SHP77 (cell line): ENCODE results near the gene AIM2.
"Not testable (repeated sequence)": the region's sequence is repeated elsewhere in the genome, so short reads cannot be mapped to it uniquely, and the experiment has no call there.

Experiments
- DNase-seq, 2 experiments: peaks; one replicate each; lab custom pipeline; 2025; lab: John Stamatoyannopoulos, UW

AIM2 gene, protein sequence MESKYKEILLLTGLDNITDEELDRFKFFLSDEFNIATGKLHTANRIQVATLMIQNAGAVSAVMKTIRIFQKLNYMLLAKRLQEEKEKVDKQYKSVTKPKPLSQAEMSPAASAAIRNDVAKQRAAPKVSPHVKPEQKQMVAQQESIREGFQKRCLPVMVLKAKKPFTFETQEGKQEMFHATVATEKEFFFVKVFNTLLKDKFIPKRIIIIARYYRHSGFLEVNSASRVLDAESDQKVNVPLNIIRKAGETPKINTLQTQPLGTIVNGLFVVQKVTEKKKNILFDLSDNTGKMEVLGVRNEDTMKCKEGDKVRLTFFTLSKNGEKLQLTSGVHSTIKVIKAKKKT

DNA sequence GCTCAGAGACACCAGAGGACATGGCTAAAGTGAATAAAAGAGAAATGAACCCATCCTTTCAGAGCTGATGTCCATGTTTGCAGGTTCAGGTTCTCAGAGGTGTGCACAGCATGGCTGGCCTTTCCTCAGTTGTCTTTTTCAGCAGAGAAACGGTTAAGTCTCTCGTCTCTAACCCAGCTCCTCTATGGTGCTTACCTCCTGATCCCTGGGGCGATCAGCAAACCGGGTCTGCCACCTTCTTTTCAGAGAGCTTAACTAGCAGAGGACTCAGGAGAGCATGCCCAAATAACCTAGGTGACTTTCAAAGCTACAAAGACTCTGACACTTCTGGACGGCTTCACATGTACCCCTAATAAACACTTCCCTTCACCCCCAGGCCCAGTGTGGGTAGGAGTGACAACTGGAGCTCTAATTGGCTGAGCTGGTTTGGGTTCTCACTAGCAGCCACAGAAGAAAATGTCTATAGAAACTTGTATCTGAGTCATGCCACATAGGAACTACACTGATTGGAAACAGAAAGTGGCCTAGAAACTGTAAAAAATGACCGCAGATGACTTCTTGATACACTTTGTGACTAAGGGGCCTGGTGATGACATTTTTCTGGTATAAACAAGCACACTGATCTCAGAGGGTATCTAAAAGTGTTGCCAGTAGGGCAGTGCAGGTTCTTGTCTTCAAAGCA lies at the start of gene AIM2:
Gene AIM2, minus strand, starts transcription at position 329 of the 682 bp plus-strand sequence. CDS start 3,267 bp downstream, outside the sequence.
- no peak for DNase-seq

DNA sequence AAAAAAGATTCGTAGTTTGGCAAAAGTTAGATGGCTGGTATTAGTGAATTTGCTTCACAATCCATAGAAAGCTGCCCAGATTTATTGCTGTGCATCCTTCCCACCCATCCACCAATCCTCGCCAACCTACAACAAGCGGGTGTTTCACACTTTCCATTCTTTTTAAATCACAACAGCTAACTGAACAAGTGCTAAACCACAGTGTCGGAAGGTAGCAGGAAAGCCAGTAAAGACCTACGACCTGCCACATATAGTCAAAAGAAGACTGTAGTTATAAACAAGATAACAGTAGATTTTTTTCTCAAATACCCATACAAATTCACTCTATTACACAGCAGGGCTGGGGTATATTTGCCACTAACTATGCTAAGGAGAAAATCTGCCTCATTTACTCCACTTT lies 47.0 kb upstream of the AIM2 start:
- no peak for DNase-seq

DNA sequence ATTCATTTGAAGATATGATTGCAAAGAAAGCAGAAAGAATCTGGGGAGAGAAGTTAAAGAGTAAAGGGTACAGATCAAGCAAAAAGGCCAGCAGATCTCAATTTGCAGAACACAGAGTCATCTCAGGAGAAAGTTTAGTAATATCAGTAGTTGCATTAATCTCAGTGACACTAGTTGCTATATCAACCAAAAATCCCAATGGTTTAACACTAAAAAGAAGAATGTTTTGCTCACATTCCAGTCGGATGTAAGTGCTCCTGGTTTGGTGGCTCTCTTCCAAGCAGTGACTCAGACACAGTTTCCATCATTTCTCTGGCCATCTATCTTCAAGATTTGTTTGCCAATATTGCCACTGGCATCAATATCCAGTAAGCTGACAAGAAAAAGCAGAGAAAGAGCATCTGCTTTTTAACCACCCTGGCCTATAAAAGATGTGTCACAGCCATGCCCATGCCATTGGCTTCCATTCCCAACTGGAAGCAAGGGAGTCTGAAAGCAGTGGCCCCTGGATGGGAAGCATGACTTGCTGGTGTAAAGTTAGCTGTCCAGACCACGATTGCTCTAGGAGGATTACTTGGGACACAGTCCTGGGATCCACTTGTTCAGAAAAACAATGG lies 45.5 kb upstream of the AIM2 start:
- DNase-seq = no peak

DNA sequence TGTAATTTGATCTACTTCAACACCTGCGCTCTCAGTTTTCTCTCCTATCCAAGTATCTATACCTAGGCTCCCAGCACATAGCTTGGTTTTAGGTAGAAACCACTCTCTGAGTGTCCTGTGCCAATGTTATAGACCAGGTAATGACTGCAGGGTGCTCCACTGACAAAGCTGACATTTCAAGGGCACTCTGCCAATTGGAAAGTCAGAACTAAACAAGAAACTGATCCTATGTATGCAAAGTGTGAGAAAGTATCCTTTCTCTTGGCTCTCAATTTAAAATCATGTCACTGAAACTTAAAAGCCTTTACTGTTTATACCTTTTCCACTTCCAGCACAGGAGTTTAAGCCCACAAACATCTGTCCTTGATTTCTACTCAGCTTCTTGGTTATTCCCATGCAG lies 45.0 kb upstream of the AIM2 start:
- DNase-seq = no peak

DNA sequence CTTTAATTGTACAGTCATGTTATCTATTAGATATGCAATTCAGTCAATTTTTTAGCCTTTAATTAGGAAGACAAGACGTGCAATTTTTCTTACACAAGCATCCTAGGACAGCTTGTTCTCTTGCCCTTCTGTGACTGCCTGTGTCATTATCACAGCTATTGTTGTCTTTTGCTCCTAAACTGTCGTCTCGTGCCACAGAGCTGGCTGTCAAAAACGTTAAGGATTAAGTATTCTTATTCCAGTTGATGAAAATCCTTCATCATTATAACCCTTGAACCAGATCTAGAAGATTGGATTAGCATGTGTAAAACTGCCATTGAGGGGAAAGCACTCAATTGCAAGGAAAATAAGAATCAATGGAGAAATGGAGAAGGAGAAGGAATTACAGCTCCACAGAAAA lies 43.8 kb upstream of the AIM2 start:
- no peak for DNase-seq

DNA sequence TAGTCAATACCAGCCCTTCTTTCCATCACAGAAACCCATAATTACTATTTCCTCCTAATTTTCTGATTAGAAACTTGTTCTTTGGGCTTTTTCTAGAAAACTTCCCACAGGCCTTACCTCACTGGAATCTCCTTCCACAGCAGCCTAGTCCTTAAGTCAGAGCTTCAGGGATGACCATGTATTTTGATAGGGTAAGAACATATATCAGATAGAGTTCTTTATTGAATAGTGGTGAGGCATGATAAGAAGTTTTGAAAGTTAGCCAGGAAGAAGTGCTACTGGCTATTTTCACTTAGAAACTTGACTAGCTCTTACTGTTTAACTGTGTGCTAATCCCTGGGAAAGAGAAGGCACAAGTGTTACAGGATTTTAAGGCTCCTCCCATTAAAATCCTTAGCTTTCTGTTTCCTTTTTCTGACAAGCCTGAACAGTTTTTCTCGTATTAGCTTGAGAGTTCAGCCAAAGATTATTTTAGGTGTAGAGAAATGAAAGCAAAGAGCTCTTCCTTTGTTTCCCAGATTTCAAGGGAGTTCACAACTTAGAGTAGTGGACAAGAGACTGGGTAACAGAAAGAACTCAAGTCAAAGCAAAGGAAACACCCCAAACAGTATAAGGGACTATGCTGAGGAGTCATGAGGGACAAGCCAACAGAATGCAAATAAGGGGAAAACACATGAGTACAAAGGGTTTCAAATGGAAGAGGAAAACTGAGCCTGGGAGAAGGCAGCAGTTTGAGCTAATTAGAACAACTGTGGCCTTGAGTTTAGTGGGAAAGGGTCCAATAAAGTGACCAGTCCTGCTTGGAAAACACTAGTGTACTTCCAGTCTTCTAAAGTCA lies 37.2 kb upstream of the AIM2 start:
- no peak for DNase-seq

DNA sequence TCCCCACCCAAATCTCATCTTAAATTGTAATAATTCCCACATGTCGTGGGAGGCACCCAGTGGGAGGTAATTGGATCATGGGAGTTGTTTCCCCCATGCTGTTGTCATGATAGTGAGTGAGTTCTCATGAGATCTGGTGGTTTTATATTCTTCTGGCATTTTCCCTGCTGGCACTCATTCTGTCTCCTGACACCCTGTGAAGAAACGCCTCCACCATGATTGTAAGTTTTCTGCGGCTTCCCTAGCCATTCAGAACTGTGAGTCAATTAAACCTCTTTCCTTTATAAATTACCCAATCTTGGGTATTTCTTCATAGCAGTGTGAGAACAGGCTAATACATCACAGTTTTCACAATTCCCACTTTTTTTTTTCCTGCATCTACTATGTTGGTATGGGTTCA lies 26.5 kb upstream of the AIM2 start:
- DNase-seq = not testable (repeated sequence)

DNA sequence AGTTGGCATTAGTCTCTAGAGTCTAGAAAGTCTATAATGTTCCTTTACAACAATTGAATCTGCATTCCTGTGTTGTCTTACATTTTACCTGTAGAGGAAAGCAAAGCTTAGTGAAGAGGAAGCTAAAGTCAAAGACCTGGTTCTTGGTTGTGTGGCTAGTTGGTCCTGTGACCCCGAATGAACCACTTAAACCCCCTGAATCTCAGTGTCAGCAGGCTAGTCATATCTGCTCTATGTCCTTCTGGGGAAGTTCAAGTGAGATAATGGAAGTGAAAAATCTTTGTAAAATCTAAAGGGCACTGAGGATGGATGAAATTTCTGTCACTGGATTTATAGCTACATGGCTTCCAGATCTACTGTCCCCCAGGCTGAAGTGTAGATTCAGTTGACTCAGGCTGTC lies 24.0 kb upstream of the AIM2 start:
- no peak for DNase-seq

DNA sequence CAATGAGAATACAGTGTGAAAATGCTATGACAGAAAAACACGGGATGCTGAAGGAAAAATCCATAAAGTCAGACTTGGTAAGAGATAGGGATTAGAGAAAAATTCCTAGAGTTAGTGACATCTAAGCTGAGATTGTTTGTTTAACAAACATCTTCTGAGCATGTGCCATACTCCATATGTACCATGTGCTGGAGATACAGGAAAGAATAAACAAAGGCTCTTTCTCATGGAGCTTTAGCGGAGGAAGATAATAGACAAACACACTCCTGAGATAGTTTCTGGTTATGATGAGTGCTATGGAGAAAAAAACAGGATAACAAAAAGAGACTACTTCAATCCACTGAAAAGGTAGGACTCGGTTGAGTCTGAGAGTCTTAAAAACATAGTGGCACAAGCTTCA lies 22.0 kb upstream of the AIM2 start:
- DNase-seq = no peak

DNA sequence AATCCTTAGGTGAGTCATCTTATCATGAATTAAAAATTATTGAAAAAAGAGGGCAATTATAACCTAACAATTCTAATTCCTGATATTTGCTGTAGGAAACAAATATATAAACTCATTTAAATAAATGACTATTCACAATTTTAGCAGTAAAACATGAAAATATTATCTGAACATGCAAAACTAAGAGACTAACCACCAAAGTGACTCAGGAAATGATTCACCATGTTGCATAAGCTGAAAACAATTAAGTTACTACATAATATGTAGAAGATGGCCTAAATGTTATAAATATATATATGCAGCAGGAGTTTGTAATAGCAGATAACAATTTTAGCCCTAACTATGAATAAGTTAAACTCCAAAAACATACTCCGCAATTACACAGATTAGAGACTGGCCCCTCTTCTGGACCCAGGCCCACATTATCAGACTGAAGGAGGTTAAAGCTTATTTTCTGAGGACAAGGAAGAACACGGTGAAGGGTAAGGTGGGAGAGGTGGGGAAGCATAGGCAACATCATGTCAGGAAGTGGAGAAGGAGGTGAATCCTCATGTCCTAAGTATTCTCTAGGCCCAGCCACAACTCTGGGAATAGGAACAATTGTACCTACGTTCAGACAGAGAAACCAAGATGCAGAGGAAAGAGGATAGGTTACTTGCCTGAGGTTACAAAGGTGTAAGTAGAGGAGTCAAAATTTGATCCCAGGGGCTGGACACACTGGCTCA lies 15.6 kb upstream of the AIM2 start:
- no peak for DNase-seq

DNA sequence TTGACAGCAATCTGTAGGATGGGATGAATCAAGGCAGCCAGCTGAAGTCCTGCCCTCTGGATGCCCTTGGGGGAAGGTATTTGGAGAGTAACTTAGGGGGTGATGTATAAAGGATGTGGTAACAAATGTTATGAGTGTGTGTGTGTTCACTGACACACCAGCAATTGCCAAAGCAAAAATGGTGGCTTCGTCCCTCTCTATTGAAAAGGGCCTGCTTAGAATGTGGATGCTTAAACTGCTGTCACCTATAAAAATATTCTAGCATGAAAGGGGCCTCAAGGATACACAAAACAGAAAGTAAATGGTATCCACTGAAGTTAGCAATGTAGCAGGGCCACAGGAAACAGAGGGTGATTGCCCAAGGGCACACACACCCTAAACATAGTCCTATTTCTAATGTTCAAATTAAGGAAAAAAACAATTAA lies 15.1 kb upstream of the AIM2 start:
- DNase-seq = no peak

DNA sequence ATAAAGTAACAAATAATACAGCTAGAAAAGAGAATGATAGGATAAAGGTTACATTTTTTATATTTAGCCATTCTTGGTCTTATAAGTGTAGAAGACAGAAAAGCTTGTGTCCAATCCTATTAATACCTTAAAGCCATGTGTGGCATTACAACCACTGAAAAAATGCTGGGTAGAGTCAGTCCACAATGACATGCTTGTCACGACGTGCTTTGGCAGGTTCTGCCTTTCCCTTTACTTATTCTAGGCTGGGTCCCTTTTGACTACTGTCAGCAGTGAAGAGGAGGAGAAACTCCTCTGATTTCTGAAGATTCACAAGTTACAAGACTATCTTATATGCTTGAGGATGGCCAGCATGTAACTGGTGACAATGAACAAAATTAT lies 14.6 kb upstream of the AIM2 start:
- DNase-seq = no peak

DNA sequence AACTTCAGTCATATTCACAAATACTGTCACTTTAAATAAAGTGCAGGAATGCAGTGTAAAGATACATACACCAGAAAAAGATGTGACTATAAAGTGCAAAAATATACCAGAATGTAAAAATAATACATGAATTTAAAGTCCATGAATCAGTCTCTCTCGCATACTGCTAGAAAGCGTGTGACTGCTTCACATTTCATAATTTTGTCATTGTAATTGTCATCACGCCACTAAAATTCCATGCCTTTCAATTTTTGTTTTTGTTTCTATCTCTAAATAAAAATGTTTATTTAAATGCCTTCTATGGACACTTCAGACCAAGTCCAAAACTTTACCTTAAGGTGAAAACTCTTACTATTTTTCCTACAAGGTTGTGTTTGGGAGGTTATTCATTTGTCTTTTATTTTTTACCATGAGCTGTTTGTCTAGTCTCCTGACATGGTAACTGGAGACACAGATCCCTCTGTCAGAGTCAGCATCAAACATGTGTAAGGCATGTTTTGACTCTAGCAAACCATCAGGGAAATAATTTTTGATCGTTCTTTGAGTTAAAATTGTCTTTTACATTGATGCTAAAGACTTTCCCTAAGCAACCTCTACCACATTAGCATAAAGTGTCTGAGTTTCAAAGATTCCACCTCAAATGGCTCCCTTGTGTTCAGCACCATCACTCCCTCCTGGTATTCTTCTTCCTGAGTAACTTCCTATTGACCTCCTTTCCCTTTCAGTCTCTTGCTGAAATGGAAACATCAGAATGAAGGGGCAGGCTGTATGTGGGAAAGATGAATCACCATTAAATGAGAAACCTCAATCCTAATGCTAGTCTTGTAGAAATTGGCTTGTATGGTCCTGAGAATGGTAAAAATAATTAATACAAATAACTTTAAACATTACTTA lies 14.0 kb upstream of the AIM2 start:
- no peak for DNase-seq

DNA sequence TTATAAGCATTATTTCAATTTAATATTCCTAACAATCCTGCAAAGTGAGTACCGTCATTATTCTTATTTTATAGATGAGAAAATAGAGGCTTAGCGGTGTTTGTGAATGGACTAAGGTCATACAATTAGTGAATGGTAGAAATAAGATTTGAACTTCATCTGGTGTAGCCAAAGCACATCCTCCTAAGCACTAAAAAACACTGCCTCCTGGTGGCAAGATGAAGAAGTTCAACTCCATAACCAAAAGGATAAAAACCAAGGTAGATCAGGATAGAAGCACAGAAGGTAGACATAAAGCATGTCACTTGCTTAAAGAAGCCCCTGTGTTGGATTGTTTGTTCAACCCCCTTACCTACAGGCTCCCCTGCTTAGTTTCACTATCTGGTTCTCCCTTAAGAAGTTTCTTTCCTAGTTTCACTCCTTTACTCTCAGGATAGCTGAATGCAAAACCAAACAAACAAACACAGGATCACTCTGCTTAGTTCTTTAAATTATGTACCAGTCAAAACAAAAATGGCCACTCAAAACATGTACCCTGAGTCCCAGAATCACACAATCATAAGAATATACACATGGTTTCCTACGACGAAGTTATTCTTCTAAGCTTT lies 12.7 kb upstream of the AIM2 start:
- no peak for DNase-seq

DNA sequence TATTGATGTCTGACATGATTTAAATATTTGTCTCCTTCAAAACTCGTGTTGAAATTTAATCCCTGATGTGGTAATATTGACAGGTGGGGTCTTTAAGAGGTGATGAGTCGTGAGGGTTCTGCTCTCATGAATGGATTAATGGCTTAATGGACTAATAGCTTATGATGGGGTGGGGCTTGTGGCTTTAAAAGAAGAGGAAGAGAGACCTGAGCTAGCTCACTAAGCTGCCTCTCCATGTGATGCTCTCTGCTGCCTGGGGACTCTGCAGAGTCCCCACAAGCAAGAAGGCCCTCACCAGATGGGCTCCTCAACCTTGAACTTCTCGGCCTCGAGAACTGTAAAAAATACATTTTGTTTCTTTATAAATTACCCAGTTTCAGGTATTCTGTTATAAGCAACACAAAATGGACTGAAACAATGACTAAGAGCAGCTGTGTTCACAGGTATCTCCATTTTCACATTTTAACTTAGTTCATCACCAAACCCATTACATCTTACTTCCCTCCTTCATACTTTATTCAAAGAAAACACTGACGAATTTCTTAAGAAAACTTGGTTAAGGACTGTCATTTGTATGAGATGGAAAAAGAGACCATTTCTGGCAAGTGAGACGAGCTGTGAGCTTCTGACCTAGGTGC lies 12.1 kb upstream of the AIM2 start:
- no peak for DNase-seq

DNA sequence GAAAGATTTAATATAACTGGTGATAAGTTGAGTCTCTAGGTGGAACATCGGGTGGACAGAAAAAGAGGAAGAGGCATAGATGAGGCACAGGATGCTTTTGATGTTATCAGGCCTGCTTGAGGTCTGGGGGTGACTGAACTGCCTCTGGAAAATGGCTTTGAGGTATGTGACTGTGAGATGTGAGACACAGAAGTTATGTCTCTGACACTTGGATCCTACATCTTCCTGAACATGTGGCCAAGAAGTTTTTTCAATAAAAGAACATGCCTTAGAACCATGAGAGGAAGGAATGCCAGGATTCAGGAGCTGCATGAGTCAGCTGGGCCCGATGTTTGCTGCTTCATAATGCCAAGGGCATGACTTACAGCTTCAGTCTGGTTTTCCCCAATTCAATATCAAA lies 11.5 kb upstream of the AIM2 start:
- no peak for DNase-seq

DNA sequence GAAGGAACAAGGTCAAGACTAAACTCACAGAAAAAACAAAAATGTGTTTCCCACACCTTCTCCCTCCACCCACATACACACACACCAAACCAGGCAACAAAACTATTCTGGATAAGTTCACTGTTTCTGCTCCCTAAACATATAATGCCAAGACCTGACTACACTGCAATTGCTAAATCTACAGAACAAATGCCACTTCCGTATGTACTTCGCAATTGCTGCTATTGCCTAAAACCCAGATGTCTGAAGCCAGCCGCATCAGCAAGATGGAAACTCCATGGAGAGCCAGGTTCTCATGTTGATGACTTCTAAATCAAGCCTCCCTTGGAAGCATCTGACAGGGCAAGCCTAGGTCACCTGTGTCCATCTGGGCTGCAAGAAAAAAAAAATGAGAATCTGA lies 8.3 kb upstream of the AIM2 start:
- DNase-seq = no peak

DNA sequence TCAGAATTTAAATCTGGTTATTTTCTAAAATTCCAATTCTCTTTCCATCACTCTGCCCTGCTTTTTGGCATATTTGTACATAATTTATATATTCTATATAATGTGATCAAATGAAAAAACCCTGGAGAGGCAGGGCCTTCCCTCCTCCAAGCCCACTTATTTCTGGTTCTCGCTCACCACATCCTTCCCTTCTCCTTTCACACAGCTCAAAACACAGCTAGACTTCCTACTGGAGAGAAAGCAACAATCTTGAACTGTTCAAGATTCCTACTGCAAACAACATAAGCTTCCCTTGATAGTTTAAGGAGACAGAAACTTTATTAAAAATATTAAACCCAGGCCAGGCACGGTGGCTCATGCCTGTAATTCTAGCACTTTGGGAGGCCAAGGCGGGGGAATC lies 7.6 kb upstream of the AIM2 start:
- DNase-seq = no peak

DNA sequence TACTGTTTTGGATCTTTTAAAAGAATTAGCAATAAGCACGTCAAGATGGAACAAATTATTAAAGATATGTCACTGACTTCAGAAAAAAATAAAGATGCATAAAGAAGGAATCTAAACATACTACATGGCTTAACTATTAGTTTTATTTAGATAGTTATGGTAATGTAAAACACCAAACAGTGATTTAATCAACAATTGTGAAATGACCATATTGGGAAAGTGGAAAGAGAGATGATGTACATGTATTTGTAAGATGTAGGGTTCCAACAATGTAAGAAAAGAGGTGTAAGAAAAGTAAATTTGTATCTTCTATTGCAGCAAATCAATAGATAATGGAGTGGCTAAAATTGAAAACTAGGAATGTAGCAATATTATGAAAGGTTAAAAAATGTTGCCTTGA lies 6.4 kb upstream of the AIM2 start:
- DNase-seq = no peak

DNA sequence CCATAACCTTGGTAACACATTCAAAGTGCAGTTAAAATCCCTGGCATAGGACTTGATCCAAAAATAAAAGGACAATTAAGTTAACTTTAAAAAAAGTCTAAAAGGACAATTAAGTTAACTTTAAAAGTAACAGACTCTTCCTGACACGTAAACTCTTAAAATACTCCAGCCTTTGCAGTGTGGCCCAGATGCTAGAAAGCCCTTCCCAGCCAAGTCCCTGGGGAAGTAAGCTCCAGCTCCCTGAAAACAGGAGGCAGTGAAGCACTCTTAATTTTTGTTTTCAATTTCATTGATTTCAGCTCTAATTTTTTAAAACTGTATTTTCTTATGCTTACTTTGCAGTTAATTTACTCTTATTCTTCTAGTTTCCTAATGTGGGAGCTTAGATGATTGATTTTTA lies 5.1 kb upstream of the AIM2 start:
- DNase-seq = no peak
